HEK293 (cell line): ENCODE data around the gene RASGRP3.
A peak's percentile ranks its signal among the peaks of the same experiment; 100 is the strongest.

Experiments used
- CTCF ChIP-seq: fragments of 450-650 bp; formaldehyde crosslinking; IDR thresholded peaks from 2 replicates; pipeline ENCODE4 v1.5.1; 2016; ENCODE audit warnings: missing biosample characterization, missing genetic modification characterization
- KLF10 ChIP-seq: fragments of 450-650 bp; IDR thresholded peaks from 2 replicates; pipeline ENCODE4 v1.5.1; 2018; ENCODE audit warnings: missing biosample characterization, mild to moderate bottlenecking, missing genetic modification characterization
- PRDM2 ChIP-seq: fragments of 450-650 bp; formaldehyde crosslinking; IDR thresholded peaks from 2 replicates; pipeline ENCODE4 v1.5.1; 2016; ENCODE audit warnings: missing biosample characterization, missing genetic modification characterization, borderline replicate concordance
- SP2 ChIP-seq: fragments of 450-650 bp; formaldehyde crosslinking; IDR thresholded peaks from 2 replicates; pipeline ENCODE4 v1.5.1; 2016; ENCODE audit warnings: missing biosample characterization, missing genetic modification characterization
- ZBTB11 ChIP-seq: fragments of 450-650 bp; formaldehyde crosslinking; conservative IDR thresholded peaks from 2 replicates; pipeline ENCODE4 v1.5.1; 2016; ENCODE audit warnings: low read depth, missing biosample characterization, missing genetic modification characterization
- ZBTB17 ChIP-seq: fragments of 450-650 bp; formaldehyde crosslinking; IDR thresholded peaks from 2 replicates; pipeline ENCODE4 v1.5.1; 2016; ENCODE audit warnings: missing biosample characterization, missing genetic modification characterization
- ZBTB48 ChIP-seq: fragments of 450-650 bp; formaldehyde crosslinking; IDR thresholded peaks from 2 replicates; pipeline ENCODE4 v1.5.1; 2016; ENCODE audit warnings: missing biosample characterization, missing genetic modification characterization
- ZBTB7A ChIP-seq: fragments of 450-650 bp; formaldehyde crosslinking; IDR thresholded peaks from 2 replicates; pipeline ENCODE4 v1.5.1; 2016; ENCODE audit warnings: low read depth, missing biosample characterization, missing genetic modification characterization
- ZNF146 ChIP-seq: fragments of 450-650 bp; formaldehyde crosslinking; IDR thresholded peaks from 2 replicates; pipeline ENCODE4 v1.5.1; 2016; ENCODE audit warnings: missing biosample characterization, missing genetic modification characterization
- ZNF174 ChIP-seq: fragments of 450-650 bp; formaldehyde crosslinking; IDR thresholded peaks from 2 replicates; pipeline ENCODE4 v1.5.0; 2017; ENCODE audit warnings: missing biosample characterization, mild to moderate bottlenecking, missing genetic modification characterization
- ZNF18 ChIP-seq: fragments of 450-650 bp; formaldehyde crosslinking; IDR thresholded peaks from 2 replicates; pipeline ENCODE4 v1.5.1; 2016; ENCODE audit warnings: missing biosample characterization, missing genetic modification characterization
- ZNF223 ChIP-seq: fragments of 450-650 bp; formaldehyde crosslinking; IDR thresholded peaks from 2 replicates; pipeline ENCODE4 v1.5.1; 2016; ENCODE audit warnings: missing biosample characterization, missing genetic modification characterization
- ZNF239 ChIP-seq: fragments of 450-650 bp; formaldehyde crosslinking; IDR thresholded peaks from 2 replicates; pipeline ENCODE4 v1.5.1; 2016; ENCODE audit warnings: missing biosample characterization, missing genetic modification characterization
- ZNF274 ChIP-seq, 2 experiments: fragments of 200-500 bp in 1 of 2; fragments of 450-650 bp in 1 of 2; sonication (Bioruptor generic) in 1 of 2; formaldehyde crosslinking in 1 of 2; IDR thresholded peaks; 2 replicates each; pipeline versions ENCODE4 v1.5.1 to v1.6.1; 2014 to 2016; ENCODE audit warnings: borderline replicate concordance in 1 of 2, inconsistent platforms in 1 of 2, low read length in 1 of 2, missing biosample characterization in 1 of 2, missing genetic modification characterization in 1 of 2
- ZNF354C ChIP-seq: fragments of 450-650 bp; formaldehyde crosslinking; IDR thresholded peaks from 2 replicates; pipeline ENCODE4 v1.5.1; 2016; ENCODE audit warnings: missing biosample characterization, missing genetic modification characterization, low read depth, borderline replicate concordance
- ZNF404 ChIP-seq: fragments of 450-650 bp; formaldehyde crosslinking; IDR thresholded peaks from 2 replicates; pipeline ENCODE4 v1.5.1; 2017; ENCODE audit warnings: missing biosample characterization, missing genetic modification characterization
- ZNF426 ChIP-seq: fragments of 450-650 bp; formaldehyde crosslinking; IDR thresholded peaks from 2 replicates; pipeline ENCODE4 v1.5.1; 2017; ENCODE audit warnings: missing biosample characterization, missing genetic modification characterization, mild to moderate bottlenecking, inconsistent platforms, moderate library complexity
- ZNF48 ChIP-seq: fragments of 450-650 bp; formaldehyde crosslinking; IDR thresholded peaks from 2 replicates; pipeline ENCODE4 v1.5.1; 2016; ENCODE audit warnings: missing biosample characterization, missing genetic modification characterization
- ZNF549 ChIP-seq: fragments of 450-650 bp; IDR thresholded peaks from 2 replicates; pipeline ENCODE4 v1.5.1; 2018; ENCODE audit warnings: missing biosample characterization, missing genetic modification characterization, mild to moderate bottlenecking, inconsistent platforms, moderate library complexity
- ZNF561 ChIP-seq: fragments of 450-650 bp; IDR thresholded peaks from 2 replicates; pipeline ENCODE4 v1.5.1; 2018; ENCODE audit warnings: missing biosample characterization, missing genetic modification characterization, borderline replicate concordance
- ZNF639 ChIP-seq: fragments of 450-650 bp; formaldehyde crosslinking; IDR thresholded peaks from 2 replicates; pipeline ENCODE4 v1.5.1; 2016; ENCODE audit warnings: missing biosample characterization, missing genetic modification characterization
- ZNF664 ChIP-seq: fragments of 450-650 bp; formaldehyde crosslinking; IDR thresholded peaks from 2 replicates; pipeline ENCODE4 v1.5.1; 2016; ENCODE audit warnings: missing biosample characterization, missing genetic modification characterization
- ZNF677 ChIP-seq: fragments of 450-650 bp; IDR thresholded peaks from 2 replicates; pipeline ENCODE4 v1.5.0; 2018; ENCODE audit warnings: missing biosample characterization, mild to moderate bottlenecking, missing genetic modification characterization, moderate library complexity
- ZNF830 ChIP-seq: fragments of 450-650 bp; IDR thresholded peaks from 2 replicates; pipeline ENCODE4 v1.5.0; 2018; ENCODE audit warnings: missing biosample characterization, missing genetic modification characterization, low read depth, mild to moderate bottlenecking, moderate library complexity
- ZNF843 ChIP-seq: fragments of 450-650 bp; formaldehyde crosslinking; IDR thresholded peaks from 2 replicates; pipeline ENCODE4 v1.5.1; 2016; ENCODE audit warnings: missing biosample characterization, missing genetic modification characterization

Gene RASGRP3

GRCh38 chr2:33599175-33599942, 122.9 kb downstream of the RASGRP3 start, which contains the start of gene FAM98A (continued):
- TF ChIP-seq ZNF549, result no peak
- TF ChIP-seq ZBTB17 (tag by site-specific recombination), result peak; percentile 73
- no peak for TF ChIP-seq ZNF146 (tag by site-specific recombination)
- TF ChIP-seq ZNF843 (tag by site-specific recombination), result no peak
- TF ChIP-seq ZNF561 (tag by site-specific recombination), result no peak
- peak; percentile 15; the same call in 1 of the 2 replicates for TF ChIP-seq ZBTB48
- TF ChIP-seq ZBTB11 (tag by site-specific recombination), result peak; percentile 90
- no peak for TF ChIP-seq ZNF18 (tag by site-specific recombination)
- TF ChIP-seq ZNF426 (tag by site-specific recombination), result no peak
- no peak for TF ChIP-seq ZNF354C (tag by site-specific recombination)
- peak; percentile 74 for TF ChIP-seq SP2 (tag by site-specific recombination)
- no peak for TF ChIP-seq ZNF239
- no peak for TF ChIP-seq ZNF174 (tag by site-specific recombination)
- TF ChIP-seq ZNF830 (tag by site-specific recombination), result no peak
- TF ChIP-seq ZNF664 (tag by site-specific recombination), result no peak
- TF ChIP-seq ZNF223 (tag by site-specific recombination), result no peak
- no peak for TF ChIP-seq ZNF274 (IDR thresholded peaks at IDR 0.05; ENCODE audit: low read length)
- TF ChIP-seq ZNF274 (tag by site-specific recombination; IDR thresholded peaks at IDR 0.05; ENCODE audit: borderline replicate concordance), result no peak
- TF ChIP-seq ZNF404 (tag by site-specific recombination), result no peak
- no peak for TF ChIP-seq ZNF639 (tag by site-specific recombination)
- no peak for TF ChIP-seq ZBTB7A (tag by site-specific recombination)
- no peak for TF ChIP-seq ZNF677
- TF ChIP-seq KLF10, result peak; percentile 18; the same call in 1 of the 2 replicates
- TF ChIP-seq ZNF48 (tag by site-specific recombination), result no peak
- no peak for TF ChIP-seq PRDM2 (tag by site-specific recombination)
- peak; percentile 79 for TF ChIP-seq CTCF (tag by site-specific recombination)
